HEK293 (cell line): ENCODE data around the gene PRKAB2.

Experiments used
- CTCF ChIA-PET: fragments of 350-600 bp; formaldehyde crosslinking; extraction: SDS; loops from one replicate; lab custom pipeline; 2021; ENCODE audit warnings: antibody characterized with exemption; lab: Yijun Ruan, JAX
- POLR2A ChIA-PET: fragments of 300-600 bp; formaldehyde crosslinking; extraction: SDS; loops from one replicate; lab custom pipeline; 2020; ENCODE audit warnings: antibody characterized with exemption, inconsistent platforms; lab: Yijun Ruan, JAX
- H3K27ac ChIP-seq: fragments of 200-500 bp; sonication (Bioruptor generic); 2 replicates; pipeline ENCODE4 v1.5.1; 2014; ENCODE audit warnings: low read depth, low read length, control low read depth, inconsistent platforms; ENCODE audit errors: extremely low read depth
- H3K36me3 ChIP-seq, 2 experiments: fragments of 200-500 bp in 1 of 2; sonication (Bioruptor generic) in 1 of 2; 1 replicate in 1 of 2; 2 replicates in 1 of 2; pipeline ENCODE4 v1.5.1; 2014 to 2017; ENCODE audit warnings: inconsistent platforms in 2 of 2, low read length in 2 of 2; ENCODE audit not compliant: control insufficient read depth in 2 of 2, insufficient read depth in 1 of 2
- H3K4me1 ChIP-seq: fragments of 200-500 bp; sonication (Bioruptor generic); 2 replicates; pipeline ENCODE4 v1.5.1; 2014; ENCODE audit warnings: mild to moderate bottlenecking, low read length, inconsistent platforms; ENCODE audit not compliant: control insufficient read depth, insufficient read depth
- H3K4me3 ChIP-seq: 2 replicates; pipeline ENCODE4 v1.5.1; 2011; ENCODE audit warnings: low read depth, mild to moderate bottlenecking, control low read depth, low read length, moderate library complexity
- H3K9me3 ChIP-seq: fragments of 200-500 bp; sonication (Bioruptor generic); 2 replicates; pipeline ENCODE4 v1.5.1; 2014; ENCODE audit warnings: low read depth, low read length, inconsistent platforms; ENCODE audit not compliant: control insufficient read depth, insufficient read depth
- AEBP2 ChIP-seq: fragments of 450-650 bp; formaldehyde crosslinking; IDR thresholded peaks from 2 replicates; pipeline ENCODE4 v1.5.1; 2016; ENCODE audit warnings: missing biosample characterization, missing genetic modification characterization, borderline replicate concordance
- FEZF1 ChIP-seq: fragments of 450-650 bp; formaldehyde crosslinking; IDR thresholded peaks from 2 replicates; pipeline ENCODE4 v1.5.1; 2016; ENCODE audit warnings: missing biosample characterization, missing genetic modification characterization
- KLF9 ChIP-seq: fragments of 450-650 bp; formaldehyde crosslinking; IDR thresholded peaks from 2 replicates; pipeline ENCODE4 v1.5.1; 2016; ENCODE audit warnings: missing biosample characterization, missing genetic modification characterization, low read depth
- MYNN ChIP-seq: fragments of 450-650 bp; formaldehyde crosslinking; IDR thresholded peaks from 2 replicates; pipeline ENCODE4 v1.5.1; 2016; ENCODE audit warnings: missing biosample characterization, missing genetic modification characterization, borderline replicate concordance
- PRDM6 ChIP-seq: fragments of 450-650 bp; formaldehyde crosslinking; IDR thresholded peaks from 2 replicates; pipeline ENCODE4 v1.5.1; 2017; ENCODE audit warnings: missing biosample characterization, missing genetic modification characterization
- ZBTB49 ChIP-seq: fragments of 450-650 bp; formaldehyde crosslinking; IDR thresholded peaks from 2 replicates; pipeline ENCODE4 v1.5.1; 2016; ENCODE audit warnings: missing biosample characterization, missing genetic modification characterization, low read depth
- ZFP41 ChIP-seq: fragments of 450-650 bp; formaldehyde crosslinking; IDR thresholded peaks from 2 replicates; pipeline ENCODE4 v1.5.1; 2016; ENCODE audit warnings: missing biosample characterization, missing genetic modification characterization, borderline replicate concordance
- ZNF16 ChIP-seq: fragments of 450-650 bp; formaldehyde crosslinking; IDR thresholded peaks from 2 replicates; pipeline ENCODE4 v1.5.1; 2016; ENCODE audit warnings: low read depth, missing biosample characterization, missing genetic modification characterization
- ZNF18 ChIP-seq: fragments of 450-650 bp; formaldehyde crosslinking; IDR thresholded peaks from 2 replicates; pipeline ENCODE4 v1.5.1; 2016; ENCODE audit warnings: missing biosample characterization, missing genetic modification characterization
- ZNF398 ChIP-seq: fragments of 450-650 bp; formaldehyde crosslinking; IDR thresholded peaks from 2 replicates; pipeline ENCODE4 v1.5.1; 2017; ENCODE audit warnings: missing biosample characterization, missing genetic modification characterization
- ZNF416 ChIP-seq: fragments of 450-650 bp; formaldehyde crosslinking; IDR thresholded peaks from 2 replicates; pipeline ENCODE4 v1.5.1; 2016; ENCODE audit warnings: missing biosample characterization, missing genetic modification characterization
- ZNF449 ChIP-seq: fragments of 450-650 bp; formaldehyde crosslinking; IDR thresholded peaks from 2 replicates; pipeline ENCODE4 v1.5.1; 2017; ENCODE audit warnings: missing biosample characterization, mild to moderate bottlenecking, missing genetic modification characterization, moderate library complexity
- ZNF518A ChIP-seq: fragments of 450-650 bp; formaldehyde crosslinking; conservative IDR thresholded peaks from 2 replicates; pipeline ENCODE4 v1.5.1; 2016; ENCODE audit warnings: low read depth, missing biosample characterization, missing genetic modification characterization
- ZNF544 ChIP-seq: fragments of 450-650 bp; formaldehyde crosslinking; IDR thresholded peaks from 2 replicates; pipeline ENCODE4 v1.5.0; 2017; ENCODE audit warnings: missing biosample characterization, missing genetic modification characterization
- ZNF624 ChIP-seq: fragments of 450-650 bp; formaldehyde crosslinking; IDR thresholded peaks from 2 replicates; pipeline ENCODE4 v1.5.1; 2017; ENCODE audit warnings: missing biosample characterization, missing genetic modification characterization
- ZNF76 ChIP-seq: fragments of 450-650 bp; formaldehyde crosslinking; IDR thresholded peaks from 2 replicates; pipeline ENCODE4; 2016; ENCODE audit warnings: low read depth, missing biosample characterization, missing genetic modification characterization, borderline replicate concordance
- ZSCAN5A ChIP-seq: fragments of 450-650 bp; formaldehyde crosslinking; IDR thresholded peaks from 2 replicates; pipeline ENCODE4 v1.5.1; 2016; ENCODE audit warnings: missing biosample characterization, missing genetic modification characterization

PRKAB2 gene

GRCh38 chr1:147169840-147170674 lies 2.2 kb downstream of the PRKAB2 start:
- Histone ChIP-seq H3K4me1 (peaks cover 19% of the 10 kb centered on the region), H3K36me3 (peaks cover 5 to 23% of the 10 kb centered on the region in 2 experiments; a peak in 2 of 3 replicates), H3K27ac (no peak overlapping the region; the same call in 1 of the 2 replicates), H3K9me3 (no peaks in the 10 kb centered on the region), H3K4me3 (no peak overlapping the region)
- ChIA-PET POLR2A (interaction anchor here (1.6 to 1.9 kb wide), 2 partner anchors 74 to 86 kb away, joined by 4 to 9 read pairs; no protein-coding TSS in a partner anchor), CTCF (interaction anchor here (0.7 to 1.7 kb wide), 4 partner anchors 72 to 331 kb away, joined by 3 to 6 read pairs (median 4); partner anchors contain the start of gene CHD1L)
- no peak for TF ChIP-seq ZFP41
- TF ChIP-seq ZNF398 (tag by site-specific recombination), result no peak
- TF ChIP-seq AEBP2 (tag by site-specific recombination), result no peak
- TF ChIP-seq ZNF18 (tag by site-specific recombination), result no peak
- TF ChIP-seq ZNF416 (tag by site-specific recombination), result no peak
- TF ChIP-seq ZNF518A, result no peak
- TF ChIP-seq ZBTB49 (tag by site-specific recombination), result no peak
- TF ChIP-seq FEZF1, result no peak
- TF ChIP-seq ZNF16, result no peak
- TF ChIP-seq PRDM6, result peak; percentile 22; the same call in 1 of the 2 replicates
- TF ChIP-seq ZSCAN5A (tag by site-specific recombination), result no peak
- no peak for TF ChIP-seq ZNF449
- TF ChIP-seq ZNF76 (tag by site-specific recombination), result 0 out of 2 replicates have a peak, but pooled peaks have one; percentile 32
- TF ChIP-seq KLF9 (tag by site-specific recombination), result no peak
- TF ChIP-seq MYNN (tag by site-specific recombination), result no peak
- no peak for TF ChIP-seq ZNF544 (tag by site-specific recombination)
- TF ChIP-seq ZNF624 (tag by site-specific recombination), result no peak
